NCI-H748 treated with DMSO at 0.1 percent for 48 hours (cell line): ENCODE data around the gene KSR1.

ENCODE experiments used
- DNase-seq: peaks from one replicate; lab custom pipeline; 2025; lab: John Stamatoyannopoulos, UW

KSR1 gene

GRCh38 chr17:27550974-27551505 lies 94.8 kb downstream of the KSR1 start:
- DNase-seq: no peak

GRCh38 chr17:27551701-27552248 lies 95.5 kb downstream of the KSR1 start:
- no peak for DNase-seq

- DNase-seq: no peak
Measured at GRCh38 chr17:27552276-27552732, 96.1 kb downstream of the KSR1 start.

- DNase-seq: no peak
Measured at GRCh38 chr17:27553019-27553511, 96.8 kb downstream of the KSR1 start.

- no peak for DNase-seq
Measured at GRCh38 chr17:27554152-27554551, 97.9 kb downstream of the KSR1 start.

- no peak for DNase-seq
Measured at GRCh38 chr17:27554911-27555310, 98.7 kb downstream of the KSR1 start.

GRCh38 chr17:27555339-27555738 lies 99.1 kb downstream of the KSR1 start:
- DNase-seq: no peak

- DNase-seq: no peak
Measured at GRCh38 chr17:27558341-27558740, 102.1 kb downstream of the KSR1 start.

GRCh38 chr17:27558842-27559505 lies 102.7 kb downstream of the KSR1 start:
- no peak for DNase-seq

- DNase-seq: no peak
Measured at GRCh38 chr17:27559506-27560481, 103.5 kb downstream of the KSR1 start.

GRCh38 chr17:27560668-27561067 lies 104.4 kb downstream of the KSR1 start:
- no peak for DNase-seq

- DNase-seq: no peak
Measured at GRCh38 chr17:27562777-27563455, 106.7 kb downstream of the KSR1 start.

GRCh38 chr17:27563532-27563931 lies 107.3 kb downstream of the KSR1 start:
- no peak for DNase-seq

- DNase-seq: no peak
Measured at GRCh38 chr17:27564463-27564862, 108.2 kb downstream of the KSR1 start.

GRCh38 chr17:27565874-27566670 lies 109.8 kb downstream of the KSR1 start:
- no peak for DNase-seq

- no peak for DNase-seq
Measured at GRCh38 chr17:27566671-27567562, 110.7 kb downstream of the KSR1 start.

GRCh38 chr17:27567563-27567859 lies 111.3 kb downstream of the KSR1 start:
- no peak for DNase-seq

GRCh38 chr17:27568216-27568615 lies 112.0 kb downstream of the KSR1 start:
- DNase-seq: no peak

GRCh38 chr17:27568811-27569210 lies 112.6 kb downstream of the KSR1 start:
- DNase-seq: no peak

- no peak for DNase-seq
Measured at GRCh38 chr17:27569257-27569722, 113.0 kb downstream of the KSR1 start.
